Neural progenitor cell (in vitro differentiated cells): ENCODE data around the gene BCAM. TPM values are rescaled to one million over a fixed set of nuclear protein-coding genes. Genes with fewer than 3 reads are reported as not detected.

Experiments
- DNase-seq: peaks from one replicate; pipeline ENCODE4 v3.0.0-alpha.2; 2016; ENCODE audit warnings: low spot score
- H2AFZ ChIP-seq: fragments of 200-600 bp; sonication (generic); replicated peaks from 2 replicates; pipeline ENCODE4 v1.6.1; 2016; ENCODE audit warnings: antibody characterized with exemption
- H3F3A ChIP-seq: fragments of 200-600 bp; sonication (generic); 2 replicates; pipeline ENCODE4 v1.6.1; 2016; ENCODE audit warnings: antibody characterized with exemption, low read depth
- H3K27ac ChIP-seq: fragments of 200-600 bp; sonication (generic); 2 replicates; pipeline ENCODE4 v1.5.1; 2016; ENCODE audit warnings: mild to moderate bottlenecking
- H3K27me3 ChIP-seq: fragments of 200-600 bp; sonication (generic); 2 replicates; pipeline ENCODE4 v1.6.1; 2016; ENCODE audit warnings: mild to moderate bottlenecking, moderate library complexity
- H3K36me3 ChIP-seq: fragments of 200-600 bp; sonication (generic); 2 replicates; pipeline ENCODE4 v1.5.1; 2016
- H3K4me1 ChIP-seq: fragments of 200-600 bp; sonication (generic); 2 replicates; pipeline ENCODE4 v1.6.1; 2016; ENCODE audit warnings: mixed run types
- H3K4me2 ChIP-seq: fragments of 200-600 bp; sonication (generic); 2 replicates; pipeline ENCODE4 v1.6.1; 2016
- H3K4me3 ChIP-seq: fragments of 200-600 bp; sonication (generic); 2 replicates; pipeline ENCODE4 v1.5.1; 2016
- H3K79me2 ChIP-seq: fragments of 200-600 bp; sonication (generic); 2 replicates; pipeline ENCODE4 v1.6.1; 2016; ENCODE audit warnings: low read depth
- H3K9ac ChIP-seq: fragments of 200-600 bp; sonication (generic); 2 replicates; pipeline ENCODE4 v1.6.1; 2016
- H3K9me3 ChIP-seq: fragments of 200-600 bp; sonication (generic); 2 replicates; pipeline ENCODE4 v1.5.1; 2016; ENCODE audit warnings: low read depth
- H4K20me1 ChIP-seq: fragments of 200-600 bp; sonication (generic); 2 replicates; pipeline ENCODE4 v1.6.1; 2016; ENCODE audit warnings: low read depth
- H3K27ac Mint-ChIP-seq: 3 replicates; pipeline ENCODE4 v1.8.0; 2021; ENCODE audit warnings: mixed read lengths
- H3K27me3 Mint-ChIP-seq: 2 replicates; pipeline ENCODE4 v1.8.0; 2022; ENCODE audit warnings: low read depth, mild to moderate bottlenecking, inconsistent platforms, moderate library complexity, mixed read lengths; ENCODE audit not compliant: insufficient read depth
- H3K36me3 Mint-ChIP-seq: 3 replicates; pipeline ENCODE4 v1.8.0; 2021; ENCODE audit warnings: mixed read lengths
- H3K4me1 Mint-ChIP-seq: 3 replicates; pipeline ENCODE4 v1.8.0; 2021; ENCODE audit warnings: mixed read lengths
- H3K4me3 Mint-ChIP-seq: 3 replicates; pipeline ENCODE4 v1.8.0; 2021; ENCODE audit warnings: mild to moderate bottlenecking, moderate library complexity, mixed read lengths
- H3K9me3 Mint-ChIP-seq: 3 replicates; pipeline ENCODE4 v1.8.0; 2020; ENCODE audit warnings: mixed read lengths
- CTCF ChIP-seq: fragments of 200-600 bp; sonication (generic); IDR thresholded peaks from 2 replicates; pipeline ENCODE4 v1.5.1; 2017; ENCODE audit warnings: antibody characterized with exemption, mild to moderate bottlenecking
- EZH2 ChIP-seq: fragments of 200-600 bp; sonication (generic); IDR thresholded peaks from 2 replicates; pipeline ENCODE4 v1.6.1; 2017; ENCODE audit warnings: antibody characterized with exemption, mild to moderate bottlenecking, moderate library complexity
- EZH2phosphoT487 ChIP-seq: fragments of 200-600 bp; sonication (generic); IDR thresholded peaks from 2 replicates; pipeline ENCODE4 v1.6.1; 2017; ENCODE audit warnings: antibody characterized with exemption
- total RNA-seq: library from RNA; depleted of rRNA; stranded (reverse); fragments of >200 nt; gene quantifications from 2 replicates; pipeline ENCODE4 v1.2.3, GENCODE V29; 2015; ENCODE audit warnings: low replicate concordance

The BCAM gene
- total RNA-seq, 1 donor from 2014 or later = 7.1 TPM

- H3K36me3 ChIP-seq = no peaks in the 10 kb centered on the region
- H2AFZ ChIP-seq = no peak overlapping the region
- H3K36me3 Mint-ChIP-seq = no peaks in the 10 kb centered on the region
- no peak for TF ChIP-seq CTCF
- TF ChIP-seq EZH2 = no peak
- TF ChIP-seq EZH2phosphoT487 = no peak
- no peak for DNase-seq
- peaks cover 6% of the 10 kb centered on the region for H3K4me1 Mint-ChIP-seq
- H4K20me1 ChIP-seq = no peaks in the 10 kb centered on the region
- H3K27ac ChIP-seq = no peak overlapping the region
- H3K4me3 ChIP-seq = no peak overlapping the region
- no peaks in the 10 kb centered on the region for H3K27me3 ChIP-seq
- H3K4me1 ChIP-seq = no peaks in the 10 kb centered on the region
- no peaks in the 10 kb centered on the region for H3K79me2 ChIP-seq
- H3K9ac ChIP-seq = no peak overlapping the region
- H3F3A ChIP-seq = peaks cover 4% of the 10 kb centered on the region
- no peak overlapping the region for H3K4me2 ChIP-seq
- no peaks in the 10 kb centered on the region for H3K27me3 Mint-ChIP-seq
- peak overlapping the region; percentile 53 for H3K27ac Mint-ChIP-seq
- no peaks in the 10 kb centered on the region for H3K9me3 Mint-ChIP-seq
- H3K4me3 Mint-ChIP-seq = peak overlapping the region; percentile 58
- no peaks in the 10 kb centered on the region for H3K9me3 ChIP-seq
These were observed 25.4 kb upstream of the BCAM start for GRCh38 chr19:44783545-44783944.

- Histone ChIP-seq H3K27ac (no peak overlapping the region), H3K9ac (no peak overlapping the region), H3K9me3 (no peaks in the 10 kb centered on the region), H3K27me3 (no peaks in the 10 kb centered on the region), H3K4me1 (no peaks in the 10 kb centered on the region), H3F3A (no peaks in the 10 kb centered on the region), H3K36me3 (no peaks in the 10 kb centered on the region), H3K4me2 (no peak overlapping the region), H4K20me1 (no peaks in the 10 kb centered on the region), H2AFZ (no peak overlapping the region), H3K79me2 (no peaks in the 10 kb centered on the region), H3K4me3 (no peak overlapping the region)
- no peak for DNase-seq
- no peaks in the 10 kb centered on the region for H3K9me3 Mint-ChIP-seq
- H3K36me3 Mint-ChIP-seq = no peaks in the 10 kb centered on the region
- no peak overlapping the region for H3K4me3 Mint-ChIP-seq
- no peak for TF ChIP-seq EZH2phosphoT487
- TF ChIP-seq EZH2 = no peak
- no peak for TF ChIP-seq CTCF
- H3K27me3 Mint-ChIP-seq = peaks cover 2% of the 10 kb centered on the region
- H3K27ac Mint-ChIP-seq = no peak overlapping the region
- H3K4me1 Mint-ChIP-seq = peaks cover 6% of the 10 kb centered on the region
These were observed 23.6 kb upstream of the BCAM start for GRCh38 chr19:44785271-44785670.

GRCh38 chr19:44785993-44786392 lies 22.9 kb upstream of the BCAM start:
- TF ChIP-seq EZH2 (no peak), EZH2phosphoT487 (no peak), CTCF (no peak)
- H3K4me3 ChIP-seq = no peak overlapping the region
- Mint-ChIP-seq H3K27ac (no peak overlapping the region), H3K36me3 (no peaks in the 10 kb centered on the region), H3K9me3 (no peaks in the 10 kb centered on the region), H3K4me3 (no peak overlapping the region), H3K4me1 (peaks cover 6% of the 10 kb centered on the region), H3K27me3 (peaks cover 2% of the 10 kb centered on the region)
- H3F3A ChIP-seq = no peaks in the 10 kb centered on the region
- H3K4me1 ChIP-seq = no peaks in the 10 kb centered on the region
- H4K20me1 ChIP-seq = no peaks in the 10 kb centered on the region
- no peak overlapping the region for H3K9ac ChIP-seq
- H3K27ac ChIP-seq = no peak overlapping the region
- H3K36me3 ChIP-seq = no peaks in the 10 kb centered on the region
- no peak overlapping the region for H3K4me2 ChIP-seq
- no peaks in the 10 kb centered on the region for H3K9me3 ChIP-seq
- no peak overlapping the region for H2AFZ ChIP-seq
- H3K27me3 ChIP-seq = no peaks in the 10 kb centered on the region
- no peaks in the 10 kb centered on the region for H3K79me2 ChIP-seq
- DNase-seq = no peak
